ENCODE results near the gene SQOR. TPM values are rescaled to one million over a fixed set of nuclear protein-coding genes. Genes with fewer than 3 reads are reported as not detected.

Gene SQOR
- total RNA-seq, 1 experiment from 2014 or later: 17.6 TPM

- ChIA-PET CTCF (interaction anchor here (1.8 kb wide), 1 partner anchor 14 kb away, joined by 4 read pairs; no protein-coding TSS in a partner anchor), RAD21 (ENCODE audit: low non-redundant PET in 1 of 2, low total read pairs in 2 of 2, uncharacterized antibody in 2 of 2, unreplicated experiment in 2 of 2) (no interaction called here), POLR2A (no interaction called here)
- H3K36me3 ChIP-seq (ENCODE audit: control insufficient read depth in 1 of 2, insufficient read depth in 2 of 2, low read length in 2 of 2): no peaks in the 10 kb centered on the region
- H3K4me1 ChIP-seq (ENCODE audit: control insufficient read depth in 1 of 2, insufficient read depth in 2 of 2, low read length in 2 of 2): no peaks in the 10 kb centered on the region
- no peak overlapping the region for H3K9ac ChIP-seq (ENCODE audit: low read length)
- no peak overlapping the region for H3K27ac ChIP-seq (ENCODE audit: low read depth, low read length)
- no TSS peak for BruUV-seq (replicated peaks)
- no peaks in the 10 kb centered on the region for H3K9me2 ChIP-seq (ENCODE audit: insufficient read depth)
- no peaks in the 10 kb centered on the region for H3K9me3 ChIP-seq (ENCODE audit: control insufficient read depth in 1 of 2, insufficient read depth in 1 of 2, low read depth in 1 of 2, low read length in 2 of 2)
- no peaks in the 10 kb centered on the region for H4K20me1 ChIP-seq (ENCODE audit: insufficient read depth)
- no peak overlapping the region for H3K4me3 ChIP-seq (replicated peaks in 1 of 2; ENCODE audit: low read depth in 1 of 2, low read length in 2 of 2)
- H3K79me2 ChIP-seq (ENCODE audit: insufficient read depth, low read length): no peaks in the 10 kb centered on the region
- intact Hi-C loops (cut with micrococcal nuclease): no loop called here
- DNase-seq (ENCODE audit: low read depth, low spot score) (no peak), ATAC-seq (no peak)
- H3K4me2 ChIP-seq (ENCODE audit: low read length): no peak overlapping the region
- no peak overlapping the region for H2AFZ ChIP-seq (ENCODE audit: low read depth, low read length, poor library complexity, severe bottlenecking)
- H3K27me3 ChIP-seq (ENCODE audit: insufficient read depth, low read length): peaks cover 54% of the 10 kb centered on the region
- no peak for TF ChIP-seq EZH2 (IDR thresholded peaks at IDR 0.05)
- TF ChIP-seq EGR1 (IDR thresholded peaks at IDR 0.05; ENCODE audit: low read depth): no peak
- no peak for TF ChIP-seq EZH2phosphoT487 (IDR thresholded peaks at IDR 0.05; ENCODE audit: borderline replicate concordance)
- TF ChIP-seq POLR2AphosphoS5 (IDR thresholded peaks at IDR 0.05; ENCODE audit: low read depth, low read length): no peak
Measured at GRCh38 chr15:45729141-45729540, 94.3 kb downstream of the SQOR start.

GRCh38 chr15:45731343-45731742 is 96.5 kb downstream of the SQOR start:
- peaks cover 59% of the 10 kb centered on the region for H3K27me3 ChIP-seq (ENCODE audit: insufficient read depth, low read length)
- ChIA-PET CTCF (interaction anchor here (1.6 kb wide), 1 partner anchor 26 kb away, joined by 4 read pairs; no protein-coding TSS in a partner anchor), POLR2A (no interaction called here)

More at GRCh38 chr15:45731343-45731742, 96.5 kb downstream of the SQOR start:
- no peaks in the 10 kb centered on the region for H3K79me2 ChIP-seq (ENCODE audit: insufficient read depth, low read length)
- intact Hi-C loops (cut with micrococcal nuclease): no loop called here
- H3K36me3 ChIP-seq (ENCODE audit: control insufficient read depth in 1 of 2, insufficient read depth in 2 of 2, low read length in 2 of 2): no peaks in the 10 kb centered on the region
- no TSS peak for BruUV-seq (replicated peaks)
- H3K9ac ChIP-seq (ENCODE audit: low read length): no peak overlapping the region
- no peak for DNase-seq (ENCODE audit: low read depth, low spot score)
- no peak overlapping the region for H3K4me2 ChIP-seq (ENCODE audit: low read length)
- H4K20me1 ChIP-seq (ENCODE audit: insufficient read depth): no peaks in the 10 kb centered on the region
- no peak overlapping the region for H3K4me3 ChIP-seq (replicated peaks in 1 of 2; ENCODE audit: low read depth in 1 of 2, low read length in 2 of 2)
- RAD21 ChIA-PET (ENCODE audit: low non-redundant PET in 1 of 2, low total read pairs in 2 of 2, uncharacterized antibody in 2 of 2, unreplicated experiment in 2 of 2): no interaction called here
- no peaks in the 10 kb centered on the region for H3K9me2 ChIP-seq (ENCODE audit: insufficient read depth)
- no peak for ATAC-seq
- no peaks in the 10 kb centered on the region for H3K9me3 ChIP-seq (ENCODE audit: control insufficient read depth in 1 of 2, insufficient read depth in 1 of 2, low read depth in 1 of 2, low read length in 2 of 2)
- no peak for TF ChIP-seq POLR2AphosphoS5 (IDR thresholded peaks at IDR 0.05; ENCODE audit: low read depth, low read length)
- no peak for TF ChIP-seq EZH2phosphoT487 (IDR thresholded peaks at IDR 0.05; ENCODE audit: borderline replicate concordance)
- no peak for TF ChIP-seq REST (IDR thresholded peaks at IDR 0.05; ENCODE audit: low read depth)
- no peak overlapping the region for H3K27ac ChIP-seq (ENCODE audit: low read depth, low read length)
- H3K4me1 ChIP-seq (ENCODE audit: control insufficient read depth in 1 of 2, insufficient read depth in 2 of 2, low read length in 2 of 2): no peaks in the 10 kb centered on the region
- H2AFZ ChIP-seq (ENCODE audit: low read depth, low read length, poor library complexity, severe bottlenecking): no peak overlapping the region
